ENCODE data around the gene KRTAP5-4.
"Not testable (repeated sequence)": the region's sequence is repeated elsewhere in the genome, so short reads cannot be mapped to it uniquely, and the experiment has no call there.

- TF ChIP-seq, protein P1, sequence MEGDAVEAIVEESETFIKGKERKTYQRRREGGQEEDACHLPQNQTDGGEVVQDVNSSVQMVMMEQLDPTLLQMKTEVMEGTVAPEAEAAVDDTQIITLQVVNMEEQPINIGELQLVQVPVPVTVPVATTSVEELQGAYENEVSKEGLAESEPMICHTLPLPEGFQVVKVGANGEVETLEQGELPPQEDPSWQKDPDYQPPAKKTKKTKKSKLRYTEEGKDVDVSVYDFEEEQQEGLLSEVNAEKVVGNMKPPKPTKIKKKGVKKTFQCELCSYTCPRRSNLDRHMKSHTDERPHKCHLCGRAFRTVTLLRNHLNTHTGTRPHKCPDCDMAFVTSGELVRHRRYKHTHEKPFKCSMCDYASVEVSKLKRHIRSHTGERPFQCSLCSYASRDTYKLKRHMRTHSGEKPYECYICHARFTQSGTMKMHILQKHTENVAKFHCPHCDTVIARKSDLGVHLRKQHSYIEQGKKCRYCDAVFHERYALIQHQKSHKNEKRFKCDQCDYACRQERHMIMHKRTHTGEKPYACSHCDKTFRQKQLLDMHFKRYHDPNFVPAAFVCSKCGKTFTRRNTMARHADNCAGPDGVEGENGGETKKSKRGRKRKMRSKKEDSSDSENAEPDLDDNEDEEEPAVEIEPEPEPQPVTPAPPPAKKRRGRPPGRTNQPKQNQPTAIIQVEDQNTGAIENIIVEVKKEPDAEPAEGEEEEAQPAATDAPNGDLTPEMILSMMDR (IDR thresholded peaks at IDR 0.05): not testable (repeated sequence)
- TF ChIP-seq POLR2A (IDR thresholded peaks at IDR 0.05): not testable (repeated sequence)
Observed at GRCh38 chr11:1595994-1596575, 25.9 kb downstream of the KRTAP5-4 start.
